EH (cell line): ENCODE data around the gene YWHAE.
"Not testable (repeated sequence)": the region's sequence is repeated elsewhere in the genome, so short reads cannot be mapped to it uniquely, and the experiment has no call there.

Experiments
- DNase-seq: peaks from one replicate; pipeline ENCODE4 v3.0.0-alpha.2; 2015; ENCODE audit warnings: low read depth

Gene YWHAE

DNA sequence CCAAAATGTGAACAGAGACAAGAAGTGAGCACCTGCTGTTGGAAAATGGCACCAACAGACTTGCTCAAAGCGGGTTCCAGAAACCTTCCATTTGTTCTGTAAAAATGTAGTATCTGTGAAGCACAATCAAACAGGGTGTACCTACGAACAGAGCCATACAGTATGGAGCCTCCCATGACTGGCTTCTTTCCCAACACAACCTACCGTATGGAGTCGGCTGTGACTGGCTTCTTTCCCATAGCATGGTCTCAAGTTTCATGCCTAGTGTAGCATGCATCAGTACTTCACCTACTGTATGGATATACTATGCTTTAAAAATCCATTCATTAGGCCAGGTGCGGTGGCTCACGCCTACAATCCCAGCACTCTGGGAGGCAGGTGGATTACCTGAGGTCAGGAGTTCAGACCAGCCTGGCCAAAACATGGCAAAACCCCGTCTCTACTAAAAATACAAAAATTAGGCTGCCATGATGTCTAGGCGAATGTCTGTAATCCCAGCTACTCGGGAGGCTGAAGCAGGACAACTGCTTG lies 26.2 kb downstream of the YWHAE start:
- DNase-seq: no peak

DNA sequence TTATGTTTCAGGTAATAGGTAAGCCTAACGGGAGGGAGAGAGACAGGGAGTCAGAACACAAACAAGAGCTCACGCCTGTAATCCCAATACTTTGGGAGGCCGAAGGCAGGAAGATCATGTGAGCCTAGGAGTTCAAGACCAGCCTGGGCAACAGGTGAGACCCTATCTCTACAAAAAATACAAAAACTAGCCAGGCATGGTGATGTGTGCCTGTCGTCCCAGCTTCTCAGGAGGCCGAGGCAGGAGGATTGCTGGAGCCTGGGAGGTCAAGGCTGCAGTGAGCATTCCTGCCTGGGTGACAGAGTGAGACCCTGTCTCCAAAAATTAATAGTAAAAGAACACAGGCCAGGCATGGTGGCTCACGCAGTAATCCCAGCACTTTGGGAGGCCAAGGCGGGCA lies 27.4 kb downstream of the YWHAE start:
- no peak for DNase-seq

DNA sequence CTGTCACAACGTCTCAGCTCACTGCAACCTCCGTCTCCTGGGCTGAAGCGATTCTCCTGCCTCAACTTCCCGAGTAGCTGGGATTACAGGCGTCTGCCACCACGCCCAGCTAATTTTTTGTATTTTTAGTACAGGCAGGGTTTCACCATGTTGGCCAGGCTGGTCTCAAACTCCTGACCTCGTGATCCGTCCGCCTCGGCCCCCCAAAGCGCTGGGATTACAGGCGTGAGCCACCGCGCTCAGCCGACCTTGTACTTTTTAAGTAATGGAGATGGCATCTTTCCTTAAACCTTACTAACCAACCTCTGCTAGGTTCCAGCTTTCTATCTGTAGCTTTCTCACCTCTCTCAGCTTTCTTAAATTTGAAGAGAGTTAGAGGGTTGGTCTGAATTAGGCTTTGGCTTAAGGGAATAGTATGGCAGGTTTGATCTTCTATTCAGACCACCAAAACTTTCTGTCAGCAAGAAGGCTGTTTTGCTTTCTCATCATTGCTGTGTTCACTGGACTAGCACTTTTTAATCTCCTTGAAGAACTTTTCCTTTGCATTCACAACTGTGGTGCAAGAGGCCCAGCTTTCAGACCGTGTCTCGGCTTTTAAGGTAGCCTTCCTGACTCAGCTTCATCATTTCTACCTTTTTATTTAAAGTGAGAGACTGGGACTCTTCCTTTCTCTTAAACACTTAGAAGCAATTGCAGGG lies 28.0 kb downstream of the YWHAE start:
- DNase-seq: no peak

DNA sequence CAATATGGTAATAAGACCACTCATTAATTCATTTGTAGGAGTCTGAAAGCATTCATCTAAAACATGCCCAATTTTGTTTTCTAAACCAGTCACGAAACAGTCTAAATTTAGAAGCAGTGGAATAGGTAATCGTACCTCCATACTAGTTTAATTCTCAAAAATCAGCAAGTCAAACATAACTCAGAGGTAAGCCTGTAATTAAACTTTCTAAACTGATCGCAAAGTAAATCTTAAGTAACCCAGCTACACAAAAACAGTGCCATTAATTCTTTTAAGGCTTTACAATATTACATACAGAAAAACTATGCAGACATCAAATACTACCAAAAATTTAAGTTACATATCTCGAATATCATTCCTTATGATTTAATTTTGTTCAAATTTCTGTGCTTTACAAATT lies 31.4 kb downstream of the YWHAE start:
- no peak for DNase-seq

DNA sequence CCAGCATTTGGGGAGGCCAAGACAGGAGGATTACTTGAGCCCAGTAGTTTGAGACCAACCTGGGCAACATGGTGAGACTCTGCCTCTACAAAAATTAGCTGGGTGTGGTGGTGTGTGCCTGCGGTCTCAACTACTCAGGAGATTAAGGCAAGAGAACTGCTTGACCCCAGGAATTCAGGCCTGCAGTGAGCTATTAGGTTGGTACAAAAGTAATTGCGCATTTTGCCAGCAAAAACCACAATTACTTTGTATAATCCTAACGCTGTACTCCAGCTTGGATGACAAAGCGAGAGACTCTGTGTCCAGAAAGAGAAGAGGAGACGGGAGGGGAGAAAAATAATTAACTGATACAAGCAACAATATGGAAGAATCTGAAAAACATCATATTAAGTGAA lies 32.7 kb downstream of the YWHAE start:
- peak; percentile 57 for DNase-seq

DNA sequence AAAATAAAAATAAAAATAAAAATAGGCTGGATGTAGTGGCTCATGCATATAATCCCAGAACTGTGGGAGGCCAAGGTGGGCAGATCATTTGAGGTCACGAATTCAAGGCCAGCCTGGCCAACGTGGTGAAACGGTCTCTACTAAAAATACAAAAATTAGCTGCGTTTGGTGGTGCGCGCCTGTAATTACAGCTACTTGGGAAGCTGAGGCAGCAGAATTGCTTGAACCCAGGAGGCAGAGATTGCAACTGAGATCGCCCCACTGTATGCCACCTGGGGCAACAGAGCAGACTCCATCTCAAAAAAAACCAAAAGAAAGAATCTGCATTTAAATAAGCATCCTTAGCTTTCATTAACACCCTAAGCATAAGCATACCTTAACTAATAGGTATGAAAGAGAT lies 33.8 kb downstream of the YWHAE start:
- DNase-seq: no peak

DNA sequence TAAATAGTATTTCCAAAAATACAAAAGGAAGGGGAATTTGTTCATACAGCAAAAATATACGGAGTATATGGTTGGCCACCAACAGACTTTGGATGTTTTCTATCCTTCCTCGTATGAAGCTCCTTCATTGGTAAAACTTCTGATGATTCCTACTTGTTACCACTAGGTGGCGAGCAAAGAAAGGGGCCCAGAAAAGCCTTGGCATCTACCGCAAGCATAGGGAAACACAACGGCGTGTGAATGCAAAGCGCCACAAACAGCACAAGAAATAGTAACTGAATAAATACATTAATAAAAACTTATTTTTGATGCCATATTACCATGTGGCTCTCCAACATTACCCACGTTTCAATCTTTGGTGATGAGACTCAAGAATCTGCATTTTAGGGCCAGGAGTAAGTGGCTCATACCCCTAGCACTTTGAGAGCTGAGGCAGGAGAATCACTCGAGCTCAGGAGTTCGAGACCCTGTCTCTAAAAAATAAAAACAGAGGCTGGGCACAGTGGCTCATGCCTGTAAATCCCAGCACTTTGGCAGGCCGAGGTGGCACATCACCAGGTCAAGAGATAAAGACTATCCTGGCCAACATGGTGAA lies 34.5 kb downstream of the YWHAE start:
- DNase-seq: peak; percentile 82

DNA sequence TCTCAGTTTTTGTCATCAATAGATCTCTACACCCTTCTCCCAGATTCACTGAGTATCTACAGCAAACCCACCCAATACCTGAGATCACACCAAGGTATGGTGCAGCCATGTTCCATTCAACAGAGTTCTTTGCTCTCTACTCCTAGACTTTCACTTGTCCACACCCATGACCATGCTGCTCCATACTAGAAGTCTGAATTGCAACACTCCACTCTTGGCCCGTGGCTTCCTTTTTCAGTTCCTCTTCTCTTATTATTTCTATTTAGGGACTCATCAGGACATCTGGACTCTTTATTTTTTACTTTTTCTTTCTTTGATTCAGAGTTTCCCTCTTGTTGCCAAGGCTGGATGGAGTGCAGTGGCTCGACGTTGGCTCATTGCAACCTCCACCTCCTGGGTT lies 37.1 kb downstream of the YWHAE start:
- DNase-seq: peak; percentile 22

DNA sequence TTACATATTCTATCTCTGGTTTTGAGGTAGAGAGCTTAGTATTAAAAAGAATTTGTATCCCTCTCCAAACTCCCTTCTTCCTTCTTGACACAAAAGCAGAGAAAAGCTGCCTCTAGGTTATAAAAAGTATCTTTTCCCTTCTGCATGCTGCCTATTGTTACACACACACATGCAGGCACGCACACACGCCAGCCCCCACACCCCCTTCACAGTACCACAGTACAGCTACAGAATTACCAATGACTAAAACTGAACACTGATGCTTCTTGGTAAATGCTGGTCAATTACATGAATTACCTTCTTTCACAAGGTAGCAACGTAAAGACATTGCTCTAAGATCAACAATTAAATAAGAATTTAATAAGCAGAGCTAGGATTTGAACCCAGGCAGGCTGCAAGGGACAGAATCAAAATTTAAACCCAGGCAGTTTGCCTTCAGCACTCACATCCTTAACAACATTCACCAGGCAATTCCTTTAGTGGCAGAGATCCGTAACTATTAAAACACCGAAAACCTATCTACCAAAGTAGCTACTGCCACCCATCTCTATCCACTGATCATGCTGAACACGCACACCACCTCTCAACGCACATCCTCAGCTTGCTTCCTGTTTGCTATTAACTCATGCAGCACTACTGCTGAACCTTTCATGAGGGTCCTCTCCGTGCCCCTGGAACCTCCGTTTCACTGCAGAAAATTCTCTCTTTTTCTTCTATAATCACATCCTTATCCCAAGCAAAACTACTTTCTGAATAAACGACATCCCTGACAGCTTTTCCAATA lies 37.8 kb downstream of the YWHAE start:
- DNase-seq: no peak

DNA sequence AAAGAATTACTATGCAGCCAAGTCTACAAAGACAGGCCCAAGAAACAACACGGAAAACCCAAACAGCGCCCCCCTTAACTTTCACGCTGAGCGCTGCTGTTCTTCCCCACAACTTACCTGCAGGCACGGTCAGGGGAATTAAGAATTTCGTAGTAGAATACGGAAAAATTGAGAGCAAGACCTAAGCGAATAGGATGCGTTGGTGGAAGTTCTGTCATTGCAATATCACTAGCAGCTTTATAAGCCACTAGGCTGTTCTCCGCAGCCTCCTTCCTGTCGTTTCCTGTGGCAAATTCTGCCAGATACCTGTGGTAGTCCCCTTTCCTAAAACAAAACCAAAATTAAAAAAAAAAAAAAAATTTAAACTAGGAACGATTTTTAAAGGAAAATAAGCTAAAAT lies 39.0 kb downstream of the YWHAE start:
- no peak for DNase-seq

DNA sequence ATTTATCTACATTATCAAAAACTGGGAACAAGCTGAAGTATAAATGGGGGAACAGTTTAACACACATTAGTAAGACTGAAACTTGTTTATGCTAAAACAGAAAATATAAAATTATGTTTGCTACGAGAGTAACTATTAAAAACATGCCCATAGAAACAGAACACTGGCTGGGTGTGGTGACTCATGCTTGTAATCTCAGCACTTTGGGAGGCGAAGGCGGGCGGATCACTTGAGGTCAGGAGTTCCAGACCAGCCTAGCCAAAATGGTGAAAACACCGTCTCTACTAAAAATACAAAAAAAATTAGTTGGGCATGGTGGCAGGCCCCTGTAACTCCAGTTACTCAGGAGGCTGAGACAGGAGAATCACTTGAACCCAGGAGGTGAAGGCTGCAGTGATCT lies 39.7 kb downstream of the YWHAE start:
- DNase-seq: peak; percentile 65

DNA sequence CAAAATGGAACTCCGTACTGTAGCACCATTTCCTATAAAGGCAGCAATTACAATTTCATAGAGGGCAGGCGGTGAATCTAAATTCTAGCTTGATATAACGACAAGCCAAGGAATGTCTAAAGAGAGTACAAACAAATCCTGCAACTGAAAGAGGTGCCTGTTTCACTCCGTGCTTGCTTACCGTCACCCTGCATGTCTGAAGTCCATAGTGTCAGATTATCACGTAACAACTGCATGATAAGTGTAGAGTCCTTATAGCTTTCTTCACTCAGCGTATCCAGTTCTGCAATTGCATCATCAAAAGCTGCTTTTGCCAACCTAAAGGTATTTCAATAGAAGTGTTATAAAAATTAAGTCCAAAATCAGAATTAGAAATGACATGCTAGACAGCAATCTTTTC lies 46.0 kb downstream of the YWHAE start:
- no peak for DNase-seq

DNA sequence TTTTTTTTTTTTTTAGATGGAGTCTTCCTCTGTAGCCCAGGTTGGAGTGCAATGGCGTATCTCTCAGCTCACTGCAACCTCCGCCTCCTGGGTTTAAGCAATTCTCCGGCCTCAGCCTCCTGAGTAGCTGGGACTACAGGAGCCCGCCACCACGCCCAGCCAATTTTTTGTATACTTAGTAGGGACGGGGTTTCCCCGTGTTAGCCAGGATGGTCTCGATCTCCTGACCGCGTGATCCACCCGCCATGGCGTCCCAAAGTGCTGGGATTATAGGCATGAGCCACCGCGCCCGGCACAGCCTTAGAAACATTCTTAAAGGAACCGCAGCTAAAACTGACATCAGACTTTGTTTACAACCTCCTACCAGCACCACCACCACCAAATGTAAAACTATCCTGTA lies 47.5 kb downstream of the YWHAE start:
- DNase-seq: not testable (repeated sequence)

DNA sequence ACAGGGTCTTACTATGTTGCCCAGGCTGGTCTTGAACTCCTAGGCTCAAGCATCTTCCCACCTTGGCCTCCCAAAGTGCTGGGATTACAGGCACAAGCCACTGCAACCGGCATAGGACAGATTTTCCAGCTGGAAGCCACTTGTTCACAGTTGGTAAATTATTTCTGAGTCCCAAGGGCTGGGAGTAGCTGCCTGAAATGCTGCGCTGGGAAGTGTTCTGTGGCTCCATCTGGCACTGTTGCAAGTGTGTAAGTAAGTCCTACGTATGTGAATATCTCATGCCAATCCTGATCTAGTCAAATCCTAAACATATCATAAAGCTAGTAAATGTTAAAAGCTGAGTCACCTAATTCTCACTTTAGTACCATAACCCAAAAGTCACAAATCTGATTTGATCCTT lies 48.1 kb downstream of the YWHAE start:
- no peak for DNase-seq

DNA sequence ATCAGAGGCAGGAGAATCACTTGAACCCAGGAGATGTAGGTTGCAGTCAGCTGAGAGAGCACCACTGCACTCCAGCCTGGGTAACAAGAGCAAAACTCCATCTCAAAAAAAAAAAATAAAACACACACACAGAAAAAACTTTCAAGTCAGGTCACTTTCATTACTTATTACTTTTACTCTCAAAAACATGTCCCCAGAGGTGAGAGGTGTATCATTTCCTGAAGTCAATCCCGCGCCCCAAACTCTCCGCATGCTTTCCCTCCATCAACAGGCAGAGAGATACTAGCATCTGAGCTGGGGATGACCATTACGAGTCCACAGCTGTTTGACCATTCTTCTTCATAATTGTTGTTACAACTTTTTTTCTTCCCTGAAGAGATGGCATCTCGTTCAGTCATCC lies 48.7 kb downstream of the YWHAE start:
- no peak for DNase-seq

DNA sequence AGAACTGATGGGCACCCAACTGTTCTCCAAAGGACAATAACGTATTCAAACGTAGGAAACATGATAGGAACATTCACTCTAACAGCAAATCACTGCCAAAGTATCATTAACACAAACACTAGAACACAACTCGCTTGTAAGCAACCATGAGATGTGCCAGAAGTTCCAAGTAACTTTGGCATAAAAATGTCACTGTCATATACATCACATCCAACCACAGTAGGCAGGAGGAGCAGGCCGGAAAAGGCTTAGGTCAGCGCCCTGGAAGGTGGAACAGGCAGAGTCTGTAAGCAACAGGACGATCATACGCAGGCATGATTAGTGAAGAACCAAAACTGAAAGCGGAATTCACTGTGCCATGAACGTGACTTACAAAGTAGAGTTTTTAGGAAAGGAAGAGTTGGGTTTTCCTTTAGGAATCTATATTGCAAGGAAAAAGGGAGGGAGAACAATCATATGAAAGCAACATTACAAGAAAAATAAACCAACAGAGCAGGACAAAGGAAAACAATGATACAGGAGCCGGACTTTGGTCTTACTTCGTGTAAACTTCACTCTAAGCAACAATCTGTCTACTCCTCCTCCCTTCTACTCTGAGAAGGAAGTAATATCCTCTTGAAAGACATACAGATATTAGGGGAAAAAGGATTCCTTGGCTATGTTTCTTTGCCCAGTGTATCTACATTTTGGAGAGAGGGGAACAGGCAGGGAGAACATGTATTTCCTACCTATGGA lies 52.3 kb downstream of the YWHAE start:
- DNase-seq: no peak

DNA sequence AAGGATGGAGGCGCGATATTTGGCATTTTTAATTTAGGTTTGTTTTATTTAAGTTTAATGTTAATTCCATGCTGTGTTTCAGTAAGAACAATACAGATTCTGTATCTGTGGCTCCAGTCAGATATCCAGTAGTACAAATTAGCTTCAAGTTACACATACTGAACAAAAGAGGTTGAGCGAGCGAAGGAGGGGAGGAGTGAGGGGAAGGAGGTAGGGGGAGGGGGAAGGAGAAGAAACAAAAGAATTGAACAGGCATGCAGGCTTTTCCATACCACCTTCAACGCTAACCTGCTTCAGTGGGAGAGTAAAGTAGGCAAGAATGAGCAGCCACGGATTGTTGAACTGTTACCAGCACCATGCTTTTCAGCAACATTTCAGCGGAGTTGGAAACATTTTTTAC lies 55.5 kb downstream of the YWHAE start:
- DNase-seq: no peak

DNA sequence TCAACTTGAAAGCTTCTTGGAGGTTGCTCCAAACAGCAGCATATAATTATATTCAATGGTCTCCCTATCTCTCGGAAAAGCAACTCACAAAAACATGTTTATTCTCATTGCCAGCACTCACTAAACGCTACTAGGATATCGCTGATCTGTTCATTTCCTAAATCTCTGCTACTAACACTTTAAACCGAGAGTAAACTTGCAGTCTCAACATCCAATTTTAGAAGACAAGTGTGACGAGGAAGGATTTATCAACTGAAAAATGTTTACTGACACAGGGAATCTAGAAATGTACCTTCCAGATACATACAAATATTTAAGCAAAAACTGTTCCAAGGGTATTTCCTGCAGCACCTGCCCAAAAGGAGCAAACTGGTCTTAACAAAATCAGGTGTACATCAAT lies 56.5 kb downstream of the YWHAE start:
- no peak for DNase-seq

DNA sequence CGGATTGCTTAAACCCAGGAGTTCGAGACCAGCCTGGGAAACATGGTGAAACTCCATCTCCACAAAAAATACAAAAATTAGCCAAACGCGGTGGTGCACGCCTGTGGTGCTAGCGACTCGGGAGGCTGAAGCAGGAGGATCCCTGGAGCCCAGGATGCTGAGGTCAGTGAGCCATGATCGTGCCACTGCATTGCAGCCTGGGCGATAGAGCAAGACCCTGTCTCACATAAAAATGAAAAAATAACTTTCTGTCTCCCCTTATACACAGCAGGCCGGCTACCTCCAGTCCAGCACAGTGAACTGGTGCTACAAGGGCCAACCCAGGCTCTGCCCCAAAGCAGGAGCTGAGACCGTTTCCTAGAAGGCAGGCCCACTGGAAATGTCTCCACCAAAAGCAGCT lies 59.7 kb downstream of the YWHAE start:
- no peak for DNase-seq

DNA sequence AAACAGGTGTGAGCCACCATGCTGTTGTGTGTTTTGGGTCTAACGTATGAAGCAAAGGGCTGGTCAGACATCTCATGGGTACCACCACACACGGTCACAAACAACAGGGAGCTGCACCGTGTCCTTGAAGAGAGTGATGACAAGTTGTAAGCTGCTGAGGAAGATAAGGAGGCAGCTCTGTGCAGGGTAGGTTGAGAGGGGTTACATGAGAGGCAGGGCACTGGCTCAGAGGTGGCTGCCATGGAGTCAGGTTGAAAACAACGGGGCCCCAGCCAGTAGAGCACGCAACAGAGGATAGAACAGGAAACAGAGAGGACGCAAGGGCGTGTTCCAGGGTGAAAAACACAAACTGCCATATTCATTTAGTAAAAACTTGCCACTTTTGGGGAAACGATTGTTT lies 68.3 kb downstream of the YWHAE start:
- no peak for DNase-seq

DNA sequence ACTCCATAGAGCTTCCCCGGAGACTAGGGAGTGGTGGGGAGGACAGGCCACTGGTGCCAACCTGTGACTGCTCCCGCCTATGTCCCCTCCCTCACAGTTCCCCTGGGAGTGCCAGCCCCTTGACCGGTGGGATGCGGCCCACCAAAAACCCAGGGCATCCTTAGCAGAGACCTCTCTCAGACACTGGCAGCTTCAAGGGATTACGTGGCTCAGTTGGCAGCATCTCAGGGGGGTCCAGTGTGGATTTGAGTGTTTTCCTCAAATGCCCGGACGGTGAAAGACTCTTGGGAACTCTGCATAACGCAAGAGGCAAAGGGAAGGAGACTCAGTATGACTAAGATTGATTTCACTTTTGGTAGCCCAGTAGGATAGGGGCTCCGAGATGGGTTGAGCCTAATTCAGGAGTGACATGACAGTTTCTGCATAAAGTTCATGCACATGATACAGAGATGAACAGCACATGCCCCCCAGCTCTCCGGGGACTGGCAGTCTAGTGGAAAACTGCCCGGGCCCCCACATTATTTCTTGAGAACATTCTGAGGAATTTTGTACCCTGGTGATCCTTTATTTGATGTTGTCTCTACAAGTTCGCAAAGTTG lies 70.2 kb downstream of the YWHAE start:
- no peak for DNase-seq

DNA sequence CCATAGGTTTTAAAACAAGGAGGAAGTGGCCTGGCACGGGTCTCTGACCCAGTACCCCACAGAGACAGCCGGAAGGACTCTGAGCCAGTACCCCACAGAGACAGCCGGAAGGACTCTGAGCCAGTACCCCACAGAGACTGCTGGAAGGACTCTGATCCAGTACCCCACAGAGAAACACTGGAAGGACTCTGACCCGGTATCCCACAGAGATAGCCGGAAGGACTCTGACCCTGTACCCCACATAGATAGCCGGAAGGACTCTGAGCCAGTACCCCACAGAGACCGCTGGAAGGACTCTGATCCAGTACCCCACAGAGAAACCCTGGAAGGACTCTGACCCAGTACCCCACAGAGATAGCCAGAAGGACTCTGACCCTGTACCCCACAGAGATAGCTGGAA lies 71.6 kb downstream of the YWHAE start:
- DNase-seq: no peak
